SU-DHL-6 (cell line): ENCODE measurements around the gene PPP2R2D.

Experiments used
- H2AFZ ChIP-seq: fragments of 200-600 bp; sonication (generic); 2 replicates; pipeline ENCODE4 v1.6.1; 2014; ENCODE audit warnings: low read depth, mild to moderate bottlenecking, moderate library complexity, mixed read lengths, antibody characterized with exemption, low read length; ENCODE audit not compliant: severe bottlenecking
- H3F3A ChIP-seq: fragments of 200-600 bp; shearing (Covaris generic); 2 replicates; pipeline ENCODE4 v1.6.0; 2016; ENCODE audit warnings: antibody characterized with exemption, mild to moderate bottlenecking; ENCODE audit not compliant: insufficient read depth
- H3K27ac ChIP-seq: fragments of 200-600 bp; sonication (generic); 2 replicates; pipeline ENCODE4 v1.5.1; 2016; ENCODE audit warnings: low read depth, mild to moderate bottlenecking, low read length, moderate library complexity, mixed read lengths
- H3K27me3 ChIP-seq: fragments of 200-600 bp; sonication (generic), shearing (Covaris generic); 2 replicates; pipeline ENCODE4 v1.6.0; 2014; ENCODE audit warnings: mild to moderate bottlenecking, low read length
- H3K36me3 ChIP-seq: fragments of 200-600 bp; sonication (generic); 2 replicates; pipeline ENCODE4 v1.6.1; 2014; ENCODE audit warnings: mild to moderate bottlenecking, low read length, mixed read lengths
- H3K4me2 ChIP-seq: fragments of 300-600, 200-600 bp; shearing (Covaris generic), sonication (generic); 2 replicates; pipeline ENCODE4 v1.6.0; 2014; ENCODE audit warnings: low read length, low read depth, mild to moderate bottlenecking; ENCODE audit not compliant: poor library complexity, severe bottlenecking
- H3K4me3 ChIP-seq: fragments of 200-600 bp; sonication (generic); 2 replicates; pipeline ENCODE4 v1.5.1; 2014; ENCODE audit warnings: antibody characterized with exemption, low read length, mild to moderate bottlenecking, mixed read lengths; ENCODE audit not compliant: insufficient read depth, poor library complexity, severe bottlenecking
- H3K79me2 ChIP-seq: fragments of 200-600 bp; sonication (generic); 2 replicates; pipeline ENCODE4 v1.6.1; 2014; ENCODE audit warnings: mild to moderate bottlenecking, low read length, moderate library complexity; ENCODE audit not compliant: insufficient read depth
- H3K9ac ChIP-seq: fragments of 200-600 bp; sonication (generic); 2 replicates; pipeline ENCODE4 v1.7.0; 2014; ENCODE audit warnings: mild to moderate bottlenecking, low read length
- H3K9me2 ChIP-seq: fragments of 200-600 bp; sonication (generic); replicated peaks from 2 replicates; pipeline ENCODE4 v1.6.1; 2014; ENCODE audit warnings: low read length; ENCODE audit not compliant: insufficient read depth
- H3K9me3 ChIP-seq: fragments of 200-600 bp; sonication (generic); 2 replicates; pipeline ENCODE4 v1.6.1; 2014; ENCODE audit warnings: low read length, mixed read lengths; ENCODE audit not compliant: insufficient read depth
- H4K20me1 ChIP-seq: fragments of 200-600 bp; sonication (generic); 2 replicates; pipeline ENCODE4 v1.6.1; 2014; ENCODE audit warnings: low read depth, mild to moderate bottlenecking, antibody characterized with exemption, low read length, moderate library complexity, mixed read lengths
- CTCF ChIP-seq: fragments of 200-600 bp; sonication (generic); IDR thresholded peaks from one replicate; pipeline ENCODE4 v1.5.1; 2017; ENCODE audit warnings: antibody characterized with exemption, mild to moderate bottlenecking, low read length, moderate library complexity; ENCODE audit not compliant: insufficient read depth, poor library complexity, severe bottlenecking
- EZH2phosphoT487 ChIP-seq: fragments of 200-600 bp; sonication (generic), shearing (Covaris generic); conservative IDR thresholded peaks from 2 replicates; pipeline ENCODE4 v1.6.1; 2018; ENCODE audit warnings: mild to moderate bottlenecking, antibody characterized with exemption, low read length, moderate library complexity, mixed read lengths

PPP2R2D gene

DNA sequence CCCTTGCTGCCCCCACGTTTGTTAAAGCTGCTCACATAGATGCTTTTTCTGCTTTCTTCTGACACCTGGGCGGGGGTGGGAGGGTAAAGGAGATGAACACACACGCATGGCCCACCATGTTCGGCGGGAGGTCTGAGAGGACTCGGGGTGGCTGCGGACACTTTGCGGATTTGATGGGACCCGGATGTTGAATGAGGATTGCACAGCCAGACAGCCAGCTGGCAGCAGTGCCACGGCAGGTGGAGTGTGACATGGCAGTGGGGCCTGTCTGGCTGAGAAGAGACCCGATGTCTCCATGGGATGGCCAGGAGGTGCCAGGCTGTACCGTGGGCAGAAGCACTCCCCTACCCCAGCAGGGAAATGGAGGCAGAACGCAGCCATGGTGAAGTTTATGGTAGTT lies 31.2 kb downstream of the PPP2R2D start:
- Histone ChIP-seq H3K27ac (no peak overlapping the region), H4K20me1 (0 out of 2 replicates have a peak, but pooled peaks cover 9% of the 10 kb centered on the region), H3K9me3 (no peaks in the 10 kb centered on the region), H3K4me3 (no peak overlapping the region), H3K9ac (no peak overlapping the region), H3F3A (no peaks in the 10 kb centered on the region), H3K79me2 (peaks cover 76% of the 10 kb centered on the region), H2AFZ (no peak overlapping the region), H3K27me3 (no peaks in the 10 kb centered on the region), H3K4me2 (no peak overlapping the region), H3K9me2 (no peaks in the 10 kb centered on the region), H3K36me3 (no peaks in the 10 kb centered on the region)
- TF ChIP-seq CTCF (no peak), EZH2phosphoT487 (no peak)

GRCh38 chr10:131933016-131933695 lies 32.3 kb downstream of the PPP2R2D start:
- TF ChIP-seq CTCF (no peak), EZH2phosphoT487 (no peak)
- Histone ChIP-seq H3K9me3 (no peaks in the 10 kb centered on the region), H3K9me2 (no peaks in the 10 kb centered on the region), H3K36me3 (peaks cover 1% of the 10 kb centered on the region; the same call in 1 of the 2 replicates), H3K9ac (no peak overlapping the region), H3F3A (no peaks in the 10 kb centered on the region), H3K27ac (no peak overlapping the region), H3K27me3 (no peaks in the 10 kb centered on the region), H4K20me1 (0 out of 2 replicates have a peak, but pooled peaks cover 9% of the 10 kb centered on the region), H2AFZ (no peak overlapping the region), H3K79me2 (peaks cover 64% of the 10 kb centered on the region), H3K4me2 (no peak overlapping the region), H3K4me3 (no peak overlapping the region)

DNA sequence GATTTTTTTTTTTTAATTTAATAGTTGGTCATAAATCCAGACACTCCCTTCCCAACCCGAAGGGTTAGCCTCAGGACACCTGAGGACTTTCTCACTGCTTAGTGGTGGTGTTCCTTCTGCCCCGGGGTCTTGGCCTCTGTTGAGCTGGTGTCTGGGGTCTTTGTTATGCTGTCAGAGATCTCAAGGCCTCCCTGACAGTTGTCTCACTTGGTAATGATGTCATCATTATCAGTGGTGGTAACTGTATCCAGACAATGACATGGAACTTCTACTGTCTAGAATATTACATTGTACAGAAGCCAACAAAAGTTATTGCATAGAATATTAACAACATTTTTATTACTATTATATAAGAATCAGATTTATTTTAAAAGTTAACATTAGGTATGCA lies 32.9 kb downstream of the PPP2R2D start:
- Histone ChIP-seq H3K79me2 (peaks cover 59% of the 10 kb centered on the region), H3K9ac (no peak overlapping the region), H3K27ac (no peak overlapping the region), H3K4me2 (no peak overlapping the region), H2AFZ (no peak overlapping the region), H3K27me3 (no peaks in the 10 kb centered on the region), H3K9me2 (no peaks in the 10 kb centered on the region), H3K9me3 (no peaks in the 10 kb centered on the region), H3K4me3 (no peak overlapping the region), H3F3A (no peaks in the 10 kb centered on the region), H3K36me3 (peaks cover 4% of the 10 kb centered on the region; the same call in 1 of the 2 replicates), H4K20me1 (0 out of 2 replicates have a peak, but pooled peaks cover 9% of the 10 kb centered on the region)
- TF ChIP-seq CTCF (no peak), EZH2phosphoT487 (no peak)
